ENCODE measurements around the gene NECTIN1.

NECTIN1 gene

GRCh38 chr11:119671051-119671450 is 57.9 kb downstream of the NECTIN1 start:
- DNase-seq: no peak

GRCh38 chr11:119669487-119669886 is 59.5 kb downstream of the NECTIN1 start:
- no peak for DNase-seq

DNA sequence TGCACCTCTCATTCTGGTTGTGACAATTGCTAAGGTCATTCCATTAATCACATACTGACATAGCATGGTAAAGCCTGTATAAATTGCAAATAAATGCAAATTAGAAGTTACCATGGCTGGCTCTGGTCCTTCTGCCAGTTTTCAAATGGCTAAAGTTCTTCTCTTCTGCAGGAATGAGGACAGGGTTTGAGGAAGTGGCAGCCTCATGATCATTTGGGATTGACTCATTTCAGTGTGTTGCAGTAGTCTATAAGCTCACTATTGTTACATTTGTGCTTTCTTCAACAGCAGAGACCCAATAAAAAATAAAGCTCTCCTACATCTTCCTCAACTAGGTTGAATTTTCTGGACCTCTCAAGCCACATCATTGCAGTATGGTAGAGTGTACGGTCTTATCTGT is 60.3 kb downstream of the NECTIN1 start:
- no peak for DNase-seq

GRCh38 chr11:119666463-119667131 is 62.4 kb downstream of the NECTIN1 start:
- DNase-seq: peak; percentile 34

DNA sequence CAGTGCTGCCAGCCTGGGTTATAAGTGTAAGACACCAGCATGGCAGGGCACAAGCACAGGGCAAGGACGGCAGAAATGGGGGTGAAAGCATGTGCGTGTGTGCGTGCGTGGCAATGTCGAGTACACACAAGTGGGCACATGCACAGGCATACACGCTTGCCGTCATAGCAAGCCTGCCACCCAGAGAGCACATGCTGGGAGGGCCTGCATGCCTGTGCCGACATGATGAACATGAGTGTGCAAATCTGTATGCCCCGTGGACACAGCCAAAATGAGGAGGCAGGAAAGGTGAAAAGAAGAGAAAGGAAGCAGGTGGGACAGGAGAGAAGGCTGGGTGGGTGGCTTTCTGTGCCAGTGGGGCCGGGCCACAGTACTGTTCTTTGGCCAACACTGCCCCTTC is 62.9 kb downstream of the NECTIN1 start:
- DNase-seq: no peak

DNA sequence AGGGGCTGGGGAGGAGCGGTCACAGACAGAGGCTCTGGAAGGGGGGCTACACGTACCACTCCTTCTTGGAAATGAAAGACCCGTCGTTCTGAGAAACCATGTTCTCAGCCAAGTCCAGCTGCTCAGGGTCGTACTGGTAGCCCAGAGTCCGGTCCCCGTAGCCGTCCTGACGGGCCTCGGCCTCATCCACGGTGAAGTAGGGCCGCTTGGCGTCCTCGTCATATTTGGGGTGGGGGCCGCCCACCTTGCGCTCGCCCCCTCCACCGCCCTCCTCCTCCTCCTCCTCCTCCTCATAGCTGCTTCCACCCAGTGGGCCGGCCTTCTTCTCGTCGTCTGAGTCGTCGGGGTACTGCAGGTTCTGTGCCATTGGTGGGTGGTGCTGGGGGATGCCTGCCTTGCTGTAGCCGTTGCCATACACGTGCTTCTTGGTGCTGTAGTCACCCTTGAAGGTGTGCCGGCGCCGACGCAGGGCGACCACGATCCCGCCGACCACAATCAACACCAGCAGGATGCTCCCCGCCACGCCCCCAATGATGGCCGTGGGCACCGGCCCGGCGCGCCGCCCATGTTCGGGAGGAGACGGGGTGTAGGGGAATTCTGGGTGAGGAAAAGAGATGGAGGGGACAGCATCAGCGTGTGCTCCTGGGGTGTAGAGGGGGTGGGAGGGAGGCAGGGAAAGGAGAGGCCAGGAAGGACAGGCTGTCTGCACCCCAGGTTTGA is 64.1 kb downstream of the NECTIN1 start:
- DNase-seq: no peak

- no peak for DNase-seq
These were observed 64.9 kb downstream of the NECTIN1 start for GRCh38 chr11:119664063-119664572.

- DNase-seq: no peak
These were observed 65.7 kb downstream of the NECTIN1 start for GRCh38 chr11:119663279-119663678.

DNA sequence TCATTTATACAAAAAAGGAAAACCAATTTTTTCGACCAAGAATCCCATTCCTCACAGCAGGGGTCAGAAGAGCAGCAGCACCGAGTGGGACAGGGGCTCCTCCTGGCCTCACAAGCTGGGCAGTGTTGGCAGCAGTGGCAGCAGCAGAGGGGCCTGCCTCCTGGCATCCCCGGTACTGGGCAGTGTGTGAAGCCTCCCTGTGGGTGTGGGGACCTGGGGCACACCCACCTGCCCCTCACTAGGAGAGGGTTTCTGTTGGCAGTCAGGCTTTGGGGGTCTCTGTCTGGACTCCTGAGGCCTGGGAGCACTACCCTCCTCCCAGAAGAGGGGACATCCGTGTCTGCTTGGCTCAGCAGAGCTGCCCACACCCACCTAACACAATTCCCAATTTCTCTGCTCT is 67.8 kb downstream of the NECTIN1 start:
- no peak for DNase-seq

DNA sequence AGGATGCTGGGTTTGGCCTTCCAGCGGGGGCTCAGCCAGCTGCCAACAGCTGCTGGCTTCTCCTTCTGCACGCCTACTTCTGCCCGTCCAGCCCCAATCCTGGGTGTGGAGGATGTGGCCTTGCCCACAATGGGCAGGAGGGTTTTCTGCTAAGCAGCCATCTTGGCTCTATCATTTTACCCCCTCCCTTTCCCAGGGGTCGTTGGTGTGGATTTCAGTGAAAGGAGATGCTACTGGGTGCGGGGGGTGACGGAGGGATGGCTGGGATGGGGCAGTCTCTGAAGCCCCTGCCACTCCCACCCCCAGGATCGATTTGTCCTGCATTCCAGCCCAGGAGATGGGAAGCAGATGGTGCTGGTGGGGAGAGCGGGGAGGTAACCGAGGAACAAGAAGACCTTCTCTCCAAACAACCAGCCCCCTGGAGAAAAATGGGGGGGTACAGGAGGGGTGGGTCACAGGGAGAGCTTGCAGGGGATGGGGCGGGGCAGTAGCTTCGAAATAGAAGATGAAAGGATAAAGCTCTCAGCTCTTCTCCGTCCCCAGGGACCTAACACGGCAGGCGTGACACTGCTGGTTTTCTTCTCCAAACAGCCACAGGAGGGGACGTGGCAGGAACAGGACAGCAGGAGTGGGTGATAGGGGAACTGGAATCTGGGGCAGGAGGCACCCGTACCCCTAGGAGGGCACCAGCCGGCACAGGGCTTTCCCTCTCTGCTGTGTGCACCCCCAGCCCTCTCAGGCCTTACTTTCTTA is 68.9 kb downstream of the NECTIN1 start:
- no peak for DNase-seq

GRCh38 chr11:119652907-119653659 is 75.9 kb downstream of the NECTIN1 start:
- DNase-seq: no peak

- DNase-seq: no peak
These were observed 77.0 kb downstream of the NECTIN1 start for GRCh38 chr11:119651802-119652584.

GRCh38 chr11:119650251-119650650 is 78.7 kb downstream of the NECTIN1 start:
- DNase-seq: no peak

- no peak for DNase-seq
These were observed 81.7 kb downstream of the NECTIN1 start for GRCh38 chr11:119647254-119647653.

DNA sequence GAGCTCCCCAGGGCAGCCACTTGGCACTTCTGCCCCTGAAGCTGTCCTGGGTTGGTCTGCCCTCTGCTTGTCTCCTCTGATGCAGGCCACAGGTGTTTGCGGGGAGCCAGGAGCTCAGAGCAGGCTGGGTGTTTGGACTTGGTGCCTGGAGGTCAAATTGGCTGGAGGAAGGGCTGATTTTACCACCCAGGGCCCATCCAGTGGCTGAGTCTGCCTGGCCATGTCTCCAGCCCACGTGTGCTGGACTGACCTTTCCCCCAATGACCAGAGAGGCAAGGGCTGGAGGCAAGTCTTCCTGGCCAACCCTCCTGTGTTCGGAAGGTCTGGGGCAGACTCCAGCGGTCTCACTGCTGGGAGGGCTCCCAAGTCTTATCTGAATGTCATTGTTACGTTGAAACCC is 84.0 kb downstream of the NECTIN1 start:
- DNase-seq: no peak

DNA sequence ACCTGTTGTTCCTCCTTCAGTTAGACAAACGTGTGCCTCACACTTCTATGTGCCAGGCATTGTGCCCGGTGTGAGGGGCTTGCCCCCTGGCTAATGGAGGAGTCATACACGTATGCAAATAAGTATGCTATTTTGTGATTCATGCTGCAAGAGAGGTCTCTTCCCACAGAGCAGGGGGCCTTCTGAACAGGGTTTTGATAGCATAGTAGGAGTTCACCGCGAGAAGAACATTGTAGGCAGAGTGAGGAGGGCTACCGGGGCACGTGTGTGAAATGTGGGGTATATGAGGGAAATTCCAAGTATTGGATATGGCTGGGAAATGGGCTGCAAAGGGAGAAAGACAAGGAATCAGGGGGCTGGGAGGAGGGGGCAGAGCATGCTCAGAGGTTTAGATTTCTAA is 84.5 kb downstream of the NECTIN1 start:
- DNase-seq: no peak

- no peak for DNase-seq
These were observed 85.1 kb downstream of the NECTIN1 start for GRCh38 chr11:119643876-119644225.

- no peak for DNase-seq
These were observed 85.7 kb downstream of the NECTIN1 start for GRCh38 chr11:119643212-119643875.

DNA sequence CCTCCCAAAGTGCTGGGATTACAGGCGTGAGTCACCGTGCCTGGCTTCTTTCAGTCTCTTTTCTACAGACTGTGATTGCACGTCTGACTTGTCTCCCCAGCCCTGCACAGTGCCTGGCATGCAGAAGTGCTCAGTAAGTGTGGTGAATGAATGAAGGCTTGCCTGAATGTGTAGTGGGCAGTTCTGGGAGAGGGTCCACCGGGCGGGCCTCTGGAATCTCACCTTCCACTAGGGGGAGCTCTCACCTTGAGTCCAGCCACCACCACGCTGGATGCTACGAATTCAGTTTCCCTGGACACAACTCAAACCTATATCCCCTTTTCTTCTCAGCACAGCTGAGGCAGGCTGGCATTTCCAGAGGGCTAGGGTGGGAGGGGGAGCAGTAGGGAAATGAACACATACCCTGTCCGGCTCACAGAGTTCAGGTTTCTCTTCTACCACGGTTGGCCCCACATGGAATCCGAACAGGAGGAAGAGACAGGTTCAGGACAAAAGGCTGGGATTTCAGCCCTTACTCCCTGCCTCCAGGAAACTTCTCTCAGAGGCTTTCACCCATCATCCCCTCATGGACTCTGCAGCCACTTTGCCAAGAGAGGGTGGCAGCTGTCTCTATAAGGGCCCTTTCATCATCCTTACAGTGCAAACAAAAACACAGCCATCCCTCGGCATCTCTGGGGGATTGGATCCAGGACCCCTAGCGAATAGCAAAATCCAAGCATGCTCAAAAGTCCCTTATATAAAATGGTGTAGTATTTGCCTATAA is 86.8 kb downstream of the NECTIN1 start:
- no peak for DNase-seq

DNA sequence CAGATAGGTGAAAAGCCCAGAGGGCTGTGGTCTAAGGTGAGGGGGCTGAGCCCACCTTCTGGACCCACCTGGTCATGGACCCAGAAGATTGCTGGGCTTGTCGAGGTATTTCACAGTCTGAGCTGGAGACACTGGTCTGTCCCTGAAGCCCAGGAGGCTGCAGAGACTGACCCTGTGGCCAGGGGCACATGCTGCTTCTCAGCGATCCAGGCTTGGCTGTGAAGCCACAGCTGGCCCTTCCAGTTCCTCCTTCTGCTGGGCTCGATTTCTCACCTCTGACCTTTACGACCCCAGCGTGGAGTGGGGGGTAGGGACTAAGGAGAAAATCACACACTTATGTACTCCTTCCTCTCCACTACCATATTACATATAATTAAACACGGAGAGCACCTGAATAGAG is 88.5 kb downstream of the NECTIN1 start:
- DNase-seq: no peak

All from central memory CD4-positive, alpha-beta T cell (primary cell).